Measurements from ENCODE around the gene FLRT3.

- TF ChIP-seq CTCF (IDR thresholded peaks at IDR 0.05 in 8 of 11, conservative IDR thresholded peaks at IDR 0.05 in 3 of 11) (no peak), POLR2AphosphoS5 (IDR thresholded peaks at IDR 0.05) (no peak), POLR2A (IDR thresholded peaks at IDR 0.05) (no peak)
These were observed 49.3 kb upstream of the FLRT3 start for GRCh38 chr20:14386726-14387125.

Measured in spleen (tissue), 7 donors.